Gastrocnemius medialis (tissue), 4 donors: ENCODE data around the gene FRMPD3.

Experiments used
- POLR2A ChIP-seq, 2 donors: fragments of 450-650 bp; IDR thresholded peaks; one replicate each; pipeline ENCODE4 v1.6.1; 2017; ENCODE audit warnings: antibody characterized with exemption in 2 of 2, mild to moderate bottlenecking in 2 of 2, moderate library complexity in 2 of 2
- TF ChIP-seq, protein P1 (sequence below), 5 experiments: fragments of 450-650 bp in 3 of 5; fragments of 200-600 bp in 2 of 5; sonication (generic) in 2 of 5; IDR thresholded peaks in 4 of 5; conservative IDR thresholded peaks in 1 of 5; 1 replicate in 4 of 5; 2 replicates in 1 of 5; pipeline ENCODE4 v1.5.1; 2016 to 2019; ENCODE audit warnings: antibody characterized with exemption in 5 of 5, mild to moderate bottlenecking in 3 of 5, moderate library complexity in 3 of 5

DNA sequence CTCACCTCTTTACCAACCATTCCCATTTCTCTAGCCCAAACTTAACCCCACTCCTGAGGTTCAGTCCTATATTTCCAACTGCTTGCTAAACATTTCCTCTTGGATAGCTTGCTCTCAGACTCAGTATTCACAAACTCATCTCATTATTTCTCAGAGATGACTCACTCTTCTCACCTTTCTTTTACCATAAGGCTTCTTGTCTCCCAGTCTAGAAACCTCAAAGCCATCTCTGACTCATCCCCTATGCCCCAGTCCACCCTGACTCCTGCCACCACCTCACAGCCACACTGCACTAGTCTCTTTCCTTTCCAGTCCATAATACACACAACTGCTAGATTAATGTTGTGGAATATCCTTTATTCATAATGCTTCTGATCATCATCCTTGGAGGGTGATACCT, 4.8 kb downstream of the FRMPD3 start:
- TF ChIP-seq, protein P1, sequence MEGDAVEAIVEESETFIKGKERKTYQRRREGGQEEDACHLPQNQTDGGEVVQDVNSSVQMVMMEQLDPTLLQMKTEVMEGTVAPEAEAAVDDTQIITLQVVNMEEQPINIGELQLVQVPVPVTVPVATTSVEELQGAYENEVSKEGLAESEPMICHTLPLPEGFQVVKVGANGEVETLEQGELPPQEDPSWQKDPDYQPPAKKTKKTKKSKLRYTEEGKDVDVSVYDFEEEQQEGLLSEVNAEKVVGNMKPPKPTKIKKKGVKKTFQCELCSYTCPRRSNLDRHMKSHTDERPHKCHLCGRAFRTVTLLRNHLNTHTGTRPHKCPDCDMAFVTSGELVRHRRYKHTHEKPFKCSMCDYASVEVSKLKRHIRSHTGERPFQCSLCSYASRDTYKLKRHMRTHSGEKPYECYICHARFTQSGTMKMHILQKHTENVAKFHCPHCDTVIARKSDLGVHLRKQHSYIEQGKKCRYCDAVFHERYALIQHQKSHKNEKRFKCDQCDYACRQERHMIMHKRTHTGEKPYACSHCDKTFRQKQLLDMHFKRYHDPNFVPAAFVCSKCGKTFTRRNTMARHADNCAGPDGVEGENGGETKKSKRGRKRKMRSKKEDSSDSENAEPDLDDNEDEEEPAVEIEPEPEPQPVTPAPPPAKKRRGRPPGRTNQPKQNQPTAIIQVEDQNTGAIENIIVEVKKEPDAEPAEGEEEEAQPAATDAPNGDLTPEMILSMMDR (IDR thresholded peaks at IDR 0.05 in 4 of 5, conservative IDR thresholded peaks at IDR 0.05 in 1 of 5): no peak
- TF ChIP-seq POLR2A (IDR thresholded peaks at IDR 0.05): no peak
